Neural progenitor cell (in vitro differentiated cells): Measurements from ENCODE around the gene MOG.
A peak's percentile ranks its signal among the peaks of the same experiment; 100 is the strongest.

Experiments
- CTCF ChIP-seq: fragments of 200-600 bp; sonication (generic); IDR thresholded peaks from 2 replicates; pipeline ENCODE4 v1.5.1; 2017; ENCODE audit warnings: antibody characterized with exemption, mild to moderate bottlenecking
- EZH2 ChIP-seq: fragments of 200-600 bp; sonication (generic); IDR thresholded peaks from 2 replicates; pipeline ENCODE4 v1.6.1; 2017; ENCODE audit warnings: antibody characterized with exemption, mild to moderate bottlenecking, moderate library complexity
- EZH2phosphoT487 ChIP-seq: fragments of 200-600 bp; sonication (generic); IDR thresholded peaks from 2 replicates; pipeline ENCODE4 v1.6.1; 2017; ENCODE audit warnings: antibody characterized with exemption

GRCh38 chr6:29696147-29697125, 39.5 kb downstream of the MOG start:
- TF ChIP-seq CTCF (peak; percentile 64), EZH2 (no peak), EZH2phosphoT487 (no peak)
